ENCODE data around the gene BRINP1.

The BRINP1 gene

DNA sequence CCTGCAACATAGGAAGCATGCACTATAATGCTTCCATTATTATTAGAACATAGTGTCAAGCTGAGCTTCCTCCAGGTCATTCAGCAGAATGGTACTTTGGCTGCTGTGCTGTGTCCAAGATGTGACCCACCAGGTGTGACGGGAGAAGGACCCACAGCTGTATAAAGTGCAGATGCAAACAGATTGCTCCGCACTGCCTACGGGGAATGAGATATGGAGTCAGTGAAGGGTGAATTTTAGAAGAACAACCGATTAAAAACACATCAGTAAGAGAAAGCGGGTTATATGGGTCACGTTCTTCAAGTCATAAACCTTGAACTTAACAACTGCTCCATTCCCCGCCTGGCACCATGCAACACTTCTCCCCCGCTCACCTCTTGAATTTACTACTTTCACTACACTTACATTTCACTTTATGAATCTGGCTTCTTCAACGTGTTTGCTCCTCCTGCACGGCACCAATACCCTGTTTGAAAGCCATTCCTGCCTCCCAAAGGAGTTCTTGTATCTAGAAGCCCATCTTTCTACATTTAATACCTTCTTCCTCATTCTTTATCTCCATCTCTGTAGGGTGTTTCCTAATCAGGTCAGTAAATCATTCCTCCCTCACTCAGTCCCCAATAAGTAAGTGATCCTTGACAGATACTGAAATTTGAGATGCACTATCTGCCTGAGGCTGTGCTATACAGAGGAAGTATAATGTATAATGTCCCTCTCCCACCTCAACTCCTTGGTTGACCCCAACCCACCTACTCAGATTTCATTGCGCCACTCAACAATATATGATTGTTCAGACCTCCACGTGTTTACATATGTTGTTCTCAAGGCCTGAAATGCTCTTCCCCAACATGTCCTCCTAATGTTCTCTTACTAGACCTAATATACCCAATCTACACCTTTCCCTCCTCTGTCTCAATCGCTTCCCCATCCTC is 25.9 kb downstream of the BRINP1 start:
- no peak for DNase-seq (ENCODE audit: low spot score)
- TF ChIP-seq, protein P1, sequence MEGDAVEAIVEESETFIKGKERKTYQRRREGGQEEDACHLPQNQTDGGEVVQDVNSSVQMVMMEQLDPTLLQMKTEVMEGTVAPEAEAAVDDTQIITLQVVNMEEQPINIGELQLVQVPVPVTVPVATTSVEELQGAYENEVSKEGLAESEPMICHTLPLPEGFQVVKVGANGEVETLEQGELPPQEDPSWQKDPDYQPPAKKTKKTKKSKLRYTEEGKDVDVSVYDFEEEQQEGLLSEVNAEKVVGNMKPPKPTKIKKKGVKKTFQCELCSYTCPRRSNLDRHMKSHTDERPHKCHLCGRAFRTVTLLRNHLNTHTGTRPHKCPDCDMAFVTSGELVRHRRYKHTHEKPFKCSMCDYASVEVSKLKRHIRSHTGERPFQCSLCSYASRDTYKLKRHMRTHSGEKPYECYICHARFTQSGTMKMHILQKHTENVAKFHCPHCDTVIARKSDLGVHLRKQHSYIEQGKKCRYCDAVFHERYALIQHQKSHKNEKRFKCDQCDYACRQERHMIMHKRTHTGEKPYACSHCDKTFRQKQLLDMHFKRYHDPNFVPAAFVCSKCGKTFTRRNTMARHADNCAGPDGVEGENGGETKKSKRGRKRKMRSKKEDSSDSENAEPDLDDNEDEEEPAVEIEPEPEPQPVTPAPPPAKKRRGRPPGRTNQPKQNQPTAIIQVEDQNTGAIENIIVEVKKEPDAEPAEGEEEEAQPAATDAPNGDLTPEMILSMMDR (IDR thresholded peaks at IDR 0.05; ENCODE audit: extremely low read depth, missing control alignments): no peak

DNA sequence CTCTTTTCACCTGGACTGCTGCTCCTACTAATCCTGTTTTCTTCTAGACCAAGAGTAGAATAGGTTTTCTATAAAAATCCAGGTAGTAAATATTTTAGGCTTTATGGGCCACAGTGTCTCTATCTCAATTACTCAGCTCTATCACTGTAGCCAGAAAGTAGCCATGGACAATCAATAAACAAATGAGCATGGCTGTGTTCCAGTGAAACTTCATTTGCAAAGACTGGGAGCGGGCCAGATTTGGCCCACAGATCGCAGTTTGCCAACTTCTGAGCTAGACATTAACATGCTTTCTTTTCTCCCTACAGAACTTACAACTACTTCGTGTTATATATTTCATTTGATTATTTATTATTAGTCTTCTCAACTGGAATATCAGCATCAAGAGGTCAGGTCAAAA is 30.2 kb downstream of the BRINP1 start:
- TF ChIP-seq, protein P1 (IDR thresholded peaks at IDR 0.05; ENCODE audit: extremely low read depth, missing control alignments): no peak
- DNase-seq (ENCODE audit: low spot score): no peak

DNA sequence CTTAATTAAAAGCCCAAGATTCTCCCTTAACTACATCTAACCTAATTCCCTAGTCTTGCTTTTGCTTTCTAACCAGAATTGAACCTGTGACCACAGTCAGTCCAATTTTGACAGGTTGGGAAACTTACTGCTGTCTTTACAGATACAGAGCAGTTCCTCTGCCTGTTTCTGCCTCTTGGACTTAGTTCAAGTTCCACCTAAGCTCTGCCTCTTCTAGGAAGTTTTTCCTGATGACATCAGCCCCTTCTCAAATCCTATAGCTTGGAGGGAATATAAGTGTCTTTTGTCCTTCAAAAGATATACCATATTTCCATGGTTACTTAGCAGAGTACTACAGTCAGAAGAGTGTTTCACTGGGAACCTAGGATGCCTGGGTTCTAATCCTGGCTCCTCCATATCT is 31.7 kb downstream of the BRINP1 start:
- DNase-seq (ENCODE audit: low spot score): no peak
- TF ChIP-seq, protein P1 (IDR thresholded peaks at IDR 0.05; ENCODE audit: extremely low read depth, missing control alignments): no peak

DNA sequence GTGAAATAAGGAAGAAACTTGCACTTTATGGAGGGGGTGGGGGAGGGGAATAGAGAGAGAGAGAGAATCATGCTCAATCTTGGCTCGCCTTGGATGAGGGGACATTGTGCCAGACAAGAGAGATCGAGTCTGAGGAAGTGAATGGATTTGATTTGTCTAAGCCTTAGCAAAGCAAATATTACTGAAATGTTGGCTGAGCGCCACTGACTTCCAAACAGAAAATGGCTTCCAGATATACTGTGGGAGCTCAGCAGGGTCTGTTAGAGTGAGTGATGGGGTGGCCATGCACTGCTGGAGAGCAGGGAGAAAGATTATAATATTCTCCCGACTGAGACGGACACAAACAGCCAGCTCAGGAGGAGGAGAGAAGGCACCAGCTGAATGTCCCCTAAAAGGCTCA is 34.5 kb downstream of the BRINP1 start:
- no peak for DNase-seq (ENCODE audit: low spot score)
- TF ChIP-seq, protein P1 (IDR thresholded peaks at IDR 0.05; ENCODE audit: extremely low read depth, missing control alignments): no peak

DNA sequence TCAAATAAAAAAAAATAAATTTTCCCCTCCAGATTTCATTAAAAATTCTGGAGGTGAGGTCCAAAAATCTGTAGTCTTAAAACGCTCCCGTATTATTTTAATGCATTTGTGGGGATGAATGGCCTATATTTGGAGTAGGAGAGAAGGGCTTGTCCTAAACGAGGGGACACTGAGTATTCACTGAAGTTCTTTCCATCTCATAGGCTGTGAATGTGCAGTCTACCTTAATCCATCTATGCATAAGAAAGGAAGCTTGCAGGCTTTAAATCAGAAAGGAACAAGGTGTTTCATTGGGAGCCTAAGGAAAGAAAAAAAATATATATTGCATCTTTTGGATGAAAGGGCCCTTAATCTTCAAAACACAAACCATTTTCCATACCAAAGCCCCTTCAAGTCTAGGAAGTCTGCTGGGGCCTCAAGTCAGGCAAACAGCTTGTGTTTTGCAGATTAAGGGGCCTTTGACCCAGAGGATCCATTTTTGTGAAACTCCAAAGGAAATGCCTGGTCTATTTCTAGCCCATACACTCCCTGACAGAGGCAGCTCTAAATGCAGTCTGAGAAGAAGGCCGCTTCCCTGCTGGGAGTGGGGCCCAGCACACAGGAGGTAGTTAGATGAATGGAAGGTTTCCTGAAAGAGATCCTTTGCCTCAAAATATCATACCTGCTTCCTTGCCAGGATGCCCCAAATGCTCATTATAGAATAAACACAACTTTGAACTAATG is 35.6 kb downstream of the BRINP1 start:
- TF ChIP-seq, protein P1 (IDR thresholded peaks at IDR 0.05; ENCODE audit: extremely low read depth, missing control alignments): no peak
- DNase-seq (ENCODE audit: low spot score): no peak

DNA sequence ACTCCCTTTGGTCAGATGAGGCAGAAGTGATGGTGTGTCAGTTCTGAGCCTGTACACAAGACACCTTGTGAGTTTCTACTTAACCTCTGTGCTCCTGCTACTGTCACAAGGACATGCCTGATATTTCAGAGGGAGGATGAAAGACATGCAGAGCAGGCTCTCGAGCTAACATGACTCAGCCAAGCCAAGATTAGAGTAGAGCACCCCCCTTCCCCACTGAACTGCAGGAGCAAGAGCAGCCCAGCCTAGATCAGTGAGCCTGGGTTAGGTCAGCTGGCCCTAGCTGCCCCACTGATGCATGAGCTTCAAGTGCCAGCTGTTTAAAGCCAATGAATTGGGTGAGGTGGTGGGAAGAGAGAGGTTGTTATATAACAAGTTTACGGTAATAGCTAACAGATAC is 36.7 kb downstream of the BRINP1 start:
- TF ChIP-seq, protein P1 (IDR thresholded peaks at IDR 0.05; ENCODE audit: extremely low read depth, missing control alignments): no peak
- no peak for DNase-seq (ENCODE audit: low spot score)

DNA sequence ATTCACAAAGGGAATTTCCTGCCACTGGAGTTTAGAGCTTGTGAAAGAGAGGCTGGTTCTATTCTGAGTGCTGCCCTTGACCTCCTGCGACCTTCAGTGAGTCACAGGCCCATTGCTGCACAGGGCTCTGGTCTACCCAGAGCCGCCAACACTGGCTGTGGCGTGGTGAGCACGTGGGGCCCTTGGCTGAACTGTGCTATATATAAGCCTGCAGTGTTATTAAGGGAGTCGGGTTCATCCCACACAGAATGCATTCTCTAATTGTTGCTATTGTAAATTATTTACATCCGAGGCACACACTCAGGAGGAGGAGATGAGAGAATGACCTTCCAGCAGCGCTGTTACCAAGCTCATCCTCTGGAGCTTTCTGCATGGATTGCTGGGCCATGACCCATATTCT is 47.1 kb downstream of the BRINP1 start:
- no peak for DNase-seq (ENCODE audit: low spot score)

More for the DNA sequence above, 47.1 kb downstream of the BRINP1 start:
- TF ChIP-seq, protein P1 (IDR thresholded peaks at IDR 0.05; ENCODE audit: extremely low read depth, missing control alignments): no peak
